ENCODE data around the gene ALAS1.

Gene ALAS1

DNA sequence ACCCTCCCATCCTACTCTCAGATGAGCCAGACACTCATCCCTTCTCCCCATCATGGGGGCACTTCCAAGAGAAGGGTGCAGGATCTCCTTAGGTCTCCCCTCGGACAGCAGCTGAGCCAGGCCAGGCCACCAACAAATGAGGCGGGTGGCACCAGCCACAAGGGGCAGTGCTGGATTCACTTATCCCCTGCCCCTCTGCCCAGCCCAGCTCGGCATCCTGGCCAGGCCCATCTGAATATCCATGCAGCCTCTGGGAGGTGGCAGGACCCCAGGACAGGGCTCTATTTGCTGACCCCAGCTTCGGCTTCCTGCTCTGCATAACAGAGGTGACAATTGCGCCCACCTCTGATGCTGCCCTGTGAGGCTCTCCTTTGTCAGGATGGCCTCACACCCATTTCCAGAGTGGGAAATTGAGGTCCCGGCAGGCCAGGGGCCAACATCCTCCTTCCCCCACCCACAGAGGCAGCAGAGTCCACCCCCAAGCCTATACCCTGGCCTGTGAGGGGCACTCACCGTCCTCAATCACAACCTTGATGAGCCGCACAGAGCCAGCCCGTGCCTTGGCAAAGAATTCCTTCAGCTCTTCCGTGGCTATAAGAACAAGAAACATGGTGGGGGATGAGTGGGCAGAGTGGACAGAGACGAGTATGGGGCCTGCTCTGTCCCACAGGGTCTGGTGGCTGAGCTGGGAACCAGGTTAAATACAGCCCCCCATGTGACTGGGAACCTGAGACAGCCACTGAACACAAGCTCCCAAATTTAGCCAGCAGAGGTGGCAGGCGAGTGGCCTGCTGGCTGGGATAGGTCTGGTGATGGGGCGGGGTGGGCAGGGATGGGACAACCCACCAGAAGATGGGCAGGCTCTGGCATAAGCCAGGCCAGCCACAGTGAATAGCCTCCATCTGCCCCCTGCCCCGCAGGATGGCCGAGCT lies 36.8 kb downstream of the ALAS1 start:
- no peak for DNase-seq (ENCODE audit: low spot score)

GRCh38 chr3:52236424-52236886 lies 38.5 kb downstream of the ALAS1 start:
- DNase-seq (ENCODE audit: low spot score) = no peak

DNA sequence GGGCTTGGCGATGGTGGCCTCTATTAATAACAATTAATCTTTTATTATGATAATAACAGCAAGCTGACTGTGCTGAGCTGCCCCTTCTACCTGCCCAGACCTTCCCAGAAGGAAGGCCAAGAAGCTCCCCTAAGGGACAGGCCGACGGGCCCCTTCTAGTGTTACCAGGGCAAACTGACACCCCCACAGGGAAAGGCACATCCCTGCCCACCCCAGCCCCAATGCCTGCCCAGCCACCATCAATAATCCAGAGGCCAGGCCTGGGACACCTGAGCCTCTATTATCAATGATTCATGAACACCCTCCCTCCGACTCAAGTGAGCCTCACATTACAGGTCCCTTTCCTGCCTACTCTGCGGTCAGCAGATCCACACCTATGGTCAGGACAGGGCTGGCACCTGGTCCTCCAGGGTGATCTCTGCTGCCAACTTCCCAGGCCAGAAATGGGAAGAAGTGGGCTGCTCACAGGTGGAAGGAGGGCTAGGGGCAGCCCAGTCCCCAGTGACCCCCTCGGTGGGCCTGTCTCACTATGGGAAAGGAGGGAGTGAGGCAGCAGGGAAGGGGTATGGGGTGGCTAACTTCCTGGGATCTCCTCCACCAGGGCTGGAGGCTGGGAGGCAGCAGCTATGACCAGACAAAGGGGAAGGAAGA lies 39.2 kb downstream of the ALAS1 start:
- DNase-seq (ENCODE audit: low spot score) = no peak

GRCh38 chr3:52237657-52238172 lies 39.8 kb downstream of the ALAS1 start:
- no peak for DNase-seq (ENCODE audit: low spot score)

DNA sequence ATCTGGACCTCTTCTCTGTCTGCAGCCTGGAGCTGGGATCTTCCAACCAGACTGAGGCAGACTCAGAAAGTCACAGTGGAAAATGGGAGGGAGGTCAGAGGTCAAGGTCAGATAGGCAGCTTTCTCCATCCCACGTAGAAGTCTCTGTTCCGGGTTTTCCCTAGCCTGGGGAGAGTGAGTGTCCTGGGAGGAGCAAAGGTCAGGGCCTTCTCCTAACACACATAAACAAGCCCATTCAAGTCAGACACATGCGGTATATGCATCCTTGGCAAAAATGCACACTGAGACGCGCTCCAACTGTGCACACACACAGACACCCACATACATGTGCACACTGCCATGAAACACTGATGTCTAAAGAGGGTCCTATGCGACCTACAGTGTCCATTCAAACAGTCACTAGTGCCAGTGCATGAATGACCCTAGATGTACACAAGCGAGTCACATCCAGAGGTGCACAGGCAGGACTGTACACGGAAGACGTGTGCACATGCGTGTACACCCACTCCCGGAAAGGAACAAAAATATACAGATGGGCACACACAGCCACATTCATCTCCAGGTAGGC lies 40.3 kb downstream of the ALAS1 start:
- DNase-seq (ENCODE audit: low spot score) = no peak

DNA sequence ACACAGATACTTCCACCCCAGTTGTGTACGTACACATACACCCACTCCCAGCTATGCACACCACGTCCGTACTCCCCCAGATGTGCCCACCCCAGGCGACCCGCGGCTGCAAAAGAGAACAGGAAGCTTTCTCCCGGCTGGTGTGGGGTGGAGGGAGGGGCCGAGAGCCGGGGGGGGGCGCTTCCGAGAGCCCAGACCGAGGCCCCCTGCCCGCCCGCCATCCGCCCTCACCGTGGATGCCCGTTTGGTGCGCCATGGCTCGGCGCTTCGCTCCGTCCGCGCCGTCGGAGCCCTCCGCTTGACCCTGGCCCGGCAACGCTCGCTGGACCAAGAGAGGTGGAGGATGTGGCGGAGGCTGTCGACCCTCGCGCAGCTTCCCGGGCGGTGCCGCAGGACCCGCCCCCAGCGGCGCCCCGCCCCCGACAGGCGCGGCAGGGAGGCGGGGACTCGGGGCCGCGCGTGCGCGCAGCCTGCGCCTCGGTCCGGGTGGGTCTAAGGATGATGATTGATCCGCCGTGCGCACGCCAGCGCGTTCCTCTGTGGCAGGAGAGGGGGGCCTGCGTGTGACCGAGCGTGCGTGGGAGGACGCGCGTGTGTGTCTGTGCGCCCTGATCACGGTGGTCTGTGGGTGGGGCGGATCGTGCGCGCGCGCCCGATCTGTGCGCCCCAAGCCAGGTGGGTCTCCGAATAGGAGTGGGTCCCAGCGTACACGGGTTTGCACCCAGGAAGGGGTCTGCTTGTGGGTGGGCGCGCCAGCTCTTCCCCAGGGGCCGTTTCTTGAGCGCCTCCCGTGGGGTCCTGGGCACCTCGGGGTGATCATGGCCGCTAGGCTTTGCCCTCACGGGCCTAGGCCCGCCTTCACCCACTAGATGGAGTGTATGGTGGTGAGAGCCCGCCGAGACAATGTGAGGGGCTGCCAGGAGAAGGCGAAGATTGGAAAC lies 41.1 kb downstream of the ALAS1 start, which contains the start of gene TWF2:
TWF2 (minus strand) TSS at position 398 of the 941 bp plus-strand sequence; CDS start at position 256, 142 bp downstream.
- DNase-seq (ENCODE audit: low spot score) = peak; percentile 74

GRCh38 chr3:52240059-52240885 lies 42.3 kb downstream of the ALAS1 start:
- peak; percentile 75 for DNase-seq (ENCODE audit: low spot score)

DNA sequence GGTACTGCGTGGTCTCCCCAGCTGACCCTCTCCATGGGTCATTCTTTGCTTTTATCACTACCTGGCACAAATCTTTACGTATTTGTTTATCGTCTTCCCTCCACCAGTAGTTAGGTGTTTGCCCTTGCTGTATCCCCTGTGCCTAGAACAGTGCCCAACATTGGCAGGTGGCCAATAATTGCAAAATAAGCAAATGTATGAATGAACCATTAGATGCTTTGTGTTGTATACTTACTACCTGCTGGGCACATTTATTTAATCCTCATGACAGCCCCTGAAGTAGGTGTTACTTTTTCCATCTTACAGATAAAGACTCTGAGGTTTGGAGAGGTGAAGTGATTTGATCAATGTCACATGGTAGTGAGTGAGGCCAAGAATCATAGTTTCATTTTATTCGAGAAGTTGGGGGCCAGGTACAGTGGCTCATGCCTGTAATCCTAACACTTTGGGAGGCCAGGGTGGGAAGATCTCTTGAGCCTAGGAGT lies 43.0 kb downstream of the ALAS1 start:
- no peak for DNase-seq (ENCODE audit: low spot score)

DNA sequence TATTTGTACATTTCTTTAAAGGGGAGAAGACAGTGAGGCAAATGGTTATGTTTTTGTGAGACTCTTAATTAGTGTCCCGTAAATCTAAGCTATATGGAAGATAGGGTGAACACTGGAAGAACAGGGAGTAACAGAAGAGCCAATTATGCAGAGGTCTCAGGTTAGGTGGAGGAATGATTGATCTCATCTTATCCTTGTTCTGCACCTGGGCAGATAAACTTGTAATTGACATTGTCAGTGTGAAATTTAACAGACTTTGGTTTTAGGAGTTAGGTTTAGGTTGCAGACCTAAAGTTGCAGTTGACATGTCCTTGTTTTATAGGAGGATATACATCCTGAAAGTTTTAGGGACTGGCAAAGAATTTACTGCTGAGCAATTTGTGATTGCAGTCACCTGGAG lies 44.1 kb downstream of the ALAS1 start:
- no peak for DNase-seq (ENCODE audit: low spot score)

GRCh38 chr3:52243791-52244628 lies 46.0 kb downstream of the ALAS1 start:
- DNase-seq (ENCODE audit: low spot score) = no peak

GRCh38 chr3:52245322-52246263 lies 47.6 kb downstream of the ALAS1 start, which contains the start of gene PPM1M:
Gene PPM1M (plus strand): TSS chr3:52245759. CDS start chr3:52245825, 66 bp downstream.
- no peak for DNase-seq (ENCODE audit: low spot score)

- no peak for DNase-seq (ENCODE audit: low spot score)
Measured at GRCh38 chr3:52246264-52246620, 48.3 kb downstream of the ALAS1 start.

DNA sequence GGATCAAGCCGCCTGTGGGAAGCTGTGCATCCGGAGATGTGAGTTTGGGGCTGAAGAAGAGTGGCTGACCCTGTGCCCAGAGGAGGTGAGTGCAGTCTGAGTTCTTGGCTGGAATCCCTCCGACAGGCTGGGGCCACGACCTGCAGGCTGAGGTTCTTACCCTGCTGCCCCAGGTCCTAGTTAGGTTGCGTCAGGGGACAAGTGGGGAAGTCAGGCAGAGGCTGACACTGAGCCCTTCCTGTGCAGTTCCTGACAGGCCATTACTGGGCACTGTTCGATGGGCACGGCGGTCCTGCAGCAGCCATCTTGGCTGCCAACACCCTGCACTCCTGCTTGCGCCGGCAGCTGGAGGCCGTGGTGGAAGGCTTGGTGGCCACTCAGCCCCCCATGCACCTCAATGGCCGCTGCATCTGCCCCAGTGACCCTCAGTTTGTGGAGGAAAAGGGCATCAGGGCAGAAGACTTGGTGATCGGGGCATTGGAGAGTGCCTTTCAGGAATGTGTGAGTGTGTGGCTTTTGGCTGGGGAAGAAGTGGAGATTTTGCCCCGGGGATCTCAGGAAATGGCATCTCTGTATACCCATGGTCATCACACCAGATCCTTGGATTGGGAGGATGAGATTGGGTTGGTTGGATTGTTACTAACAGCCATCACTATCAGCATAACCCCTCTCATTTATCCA lies 48.9 kb downstream of the ALAS1 start:
- DNase-seq (ENCODE audit: low spot score) = no peak

- no peak for DNase-seq (ENCODE audit: low spot score)
Measured at GRCh38 chr3:52247409-52248164, 49.6 kb downstream of the ALAS1 start.

- DNase-seq (ENCODE audit: low spot score) = no peak
Measured at GRCh38 chr3:52248165-52248541, 50.2 kb downstream of the ALAS1 start.

DNA sequence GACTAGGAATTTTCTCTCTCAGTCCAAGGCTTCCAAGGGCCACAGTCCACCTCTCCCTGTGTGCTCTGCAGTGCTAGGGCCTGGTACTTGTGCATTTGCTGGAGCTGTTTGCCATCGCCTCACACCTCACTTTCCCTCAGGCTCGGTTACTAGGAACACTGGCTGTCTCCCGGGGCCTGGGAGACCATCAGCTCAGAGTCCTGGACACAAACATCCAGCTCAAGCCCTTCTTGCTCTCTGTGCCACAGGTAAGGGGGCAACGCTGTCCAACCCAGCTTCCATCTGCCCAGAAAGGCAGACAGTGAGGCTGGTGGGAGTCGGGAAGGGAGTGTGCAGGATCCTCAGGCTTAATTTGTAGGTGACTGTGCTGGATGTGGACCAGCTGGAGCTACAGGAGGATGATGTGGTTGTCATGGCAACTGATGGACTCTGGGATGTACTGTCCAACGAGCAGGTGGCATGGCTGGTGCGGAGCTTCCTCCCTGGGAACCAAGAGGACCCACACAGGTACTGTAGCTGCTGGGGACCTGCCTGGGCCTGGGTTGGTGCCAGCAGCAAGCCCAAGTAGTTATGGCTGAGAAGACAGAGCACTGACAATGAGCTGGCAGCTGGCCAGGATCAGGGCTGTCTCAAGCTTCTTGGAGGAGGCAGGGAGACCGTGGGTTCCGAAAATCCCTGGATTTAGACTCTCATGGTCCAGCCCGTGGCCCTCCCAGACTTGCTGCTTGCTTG lies 51.0 kb downstream of the ALAS1 start:
- no peak for DNase-seq (ENCODE audit: low spot score)

Data from NAMALWA (cell line).